Stimulated activated CD8-positive, alpha-beta memory T cell treated with anti-CD3 and anti-CD28 coated beads, Interleukin-2, amount 100 ng/mL, for 48 hours (primary cell): ENCODE data around the gene GTPBP1.

Experiments
- DNase-seq, 2 donors: peaks; one replicate each; pipeline ENCODE4 v3.0.0-alpha.2; 2020; ENCODE audit warnings: low read depth in 2 of 2

The GTPBP1 gene

DNA sequence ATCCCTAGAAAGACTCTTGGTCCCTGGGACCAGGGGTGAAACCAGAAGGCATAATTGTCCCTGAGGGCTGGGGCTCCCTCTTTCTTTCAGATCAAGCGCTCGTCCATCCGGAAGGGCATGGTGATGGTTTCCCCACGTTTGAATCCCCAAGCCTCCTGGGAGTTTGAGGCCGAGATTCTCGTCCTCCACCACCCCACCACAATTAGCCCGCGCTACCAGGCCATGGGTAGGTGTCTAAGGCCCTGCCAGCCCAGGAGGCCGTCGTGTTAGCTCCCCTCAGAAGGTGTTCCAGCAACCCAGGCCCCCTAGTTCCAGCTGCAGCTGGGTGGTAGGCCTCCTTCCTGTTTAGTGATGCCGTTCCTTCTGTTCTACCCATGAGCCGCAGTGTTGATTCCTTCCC lies 21.4 kb downstream of the GTPBP1 start:
- no peak for DNase-seq

DNA sequence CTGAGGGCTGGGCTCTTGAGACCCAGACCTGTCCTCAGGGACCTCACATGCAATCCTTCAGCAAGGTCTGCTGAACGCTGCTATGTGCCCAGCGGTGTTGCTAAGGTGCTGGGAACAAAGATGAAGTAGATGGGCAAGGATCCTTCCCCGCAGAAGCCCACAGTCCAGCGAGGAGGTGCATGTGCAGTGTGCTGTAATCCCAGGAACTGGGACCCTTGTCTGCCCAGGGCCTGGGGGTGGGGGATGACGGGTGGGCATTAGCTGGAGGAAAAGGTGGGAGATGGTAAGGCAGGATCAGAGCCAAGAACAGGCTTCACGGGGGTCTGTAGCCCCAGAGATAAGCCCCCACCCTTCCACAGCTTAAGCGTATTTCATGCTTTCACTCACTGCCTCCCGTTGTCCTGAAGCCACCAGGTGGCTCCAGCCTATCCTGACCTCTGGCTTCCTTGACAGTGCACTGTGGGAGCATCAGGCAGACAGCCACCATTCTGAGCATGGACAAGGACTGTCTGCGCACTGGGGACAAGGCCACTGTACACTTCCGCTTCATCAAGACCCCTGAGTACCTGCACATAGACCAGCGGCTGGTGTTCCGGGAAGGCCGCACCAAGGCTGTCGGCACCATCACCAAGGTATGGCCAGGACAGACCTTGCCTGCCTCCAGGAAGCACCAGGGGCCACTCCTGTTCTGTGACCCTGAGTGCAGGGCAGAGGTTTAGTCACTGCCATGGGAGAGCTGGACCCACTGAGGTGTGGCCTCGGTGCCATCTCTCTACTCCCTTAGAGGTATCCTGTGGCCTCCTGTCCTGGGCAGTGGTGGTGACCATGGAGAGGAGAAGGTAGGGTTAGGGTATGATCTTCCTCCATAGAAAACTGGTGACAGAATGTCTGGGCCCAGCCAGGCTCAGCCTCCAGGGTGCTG lies 22.0 kb downstream of the GTPBP1 start:
- no peak for DNase-seq

DNA sequence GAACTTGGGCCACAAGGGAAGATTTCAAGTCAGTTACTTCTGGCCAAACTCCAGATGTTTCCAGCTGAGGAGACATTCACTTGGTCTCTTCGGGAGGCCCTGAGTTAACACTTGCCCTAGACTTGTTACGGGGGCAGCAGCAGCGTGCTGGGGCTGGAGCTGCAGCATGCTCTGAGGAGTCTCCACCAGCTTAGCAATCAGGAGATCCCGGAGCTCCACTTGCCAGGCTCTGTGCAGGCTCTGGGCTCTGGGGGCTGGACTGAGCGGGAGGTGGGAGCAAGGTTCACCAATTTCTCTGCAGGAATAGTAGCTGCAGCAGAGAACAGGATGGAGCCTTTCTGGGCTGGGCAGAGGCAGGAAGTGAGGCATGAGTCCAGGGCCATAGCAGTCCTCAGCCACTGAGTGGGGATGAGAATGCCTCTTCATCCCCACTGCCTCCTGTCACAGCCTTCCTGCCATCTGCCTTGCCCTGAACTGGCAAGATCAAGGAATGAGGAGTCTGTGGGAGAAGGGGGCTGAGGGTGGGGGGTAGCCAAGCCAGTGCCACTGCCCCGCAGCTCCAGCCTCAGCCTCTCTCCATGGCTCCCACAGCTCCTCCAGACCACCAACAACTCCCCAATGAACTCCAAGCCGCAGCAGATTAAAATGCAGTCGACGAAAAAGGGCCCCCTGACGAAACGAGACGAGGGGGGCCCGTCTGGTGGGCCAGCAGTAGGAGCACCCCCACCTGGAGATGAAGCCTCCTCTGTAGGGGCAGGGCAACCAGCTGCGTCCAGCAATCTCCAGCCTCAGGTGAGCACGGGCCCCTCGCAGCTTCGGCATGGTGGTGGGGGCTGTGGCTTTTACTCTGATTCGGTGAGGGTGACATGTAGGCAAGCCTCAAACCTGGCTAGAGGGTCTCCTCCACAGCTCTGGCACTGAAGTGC lies 23.4 kb downstream of the GTPBP1 start:
- DNase-seq: no peak

DNA sequence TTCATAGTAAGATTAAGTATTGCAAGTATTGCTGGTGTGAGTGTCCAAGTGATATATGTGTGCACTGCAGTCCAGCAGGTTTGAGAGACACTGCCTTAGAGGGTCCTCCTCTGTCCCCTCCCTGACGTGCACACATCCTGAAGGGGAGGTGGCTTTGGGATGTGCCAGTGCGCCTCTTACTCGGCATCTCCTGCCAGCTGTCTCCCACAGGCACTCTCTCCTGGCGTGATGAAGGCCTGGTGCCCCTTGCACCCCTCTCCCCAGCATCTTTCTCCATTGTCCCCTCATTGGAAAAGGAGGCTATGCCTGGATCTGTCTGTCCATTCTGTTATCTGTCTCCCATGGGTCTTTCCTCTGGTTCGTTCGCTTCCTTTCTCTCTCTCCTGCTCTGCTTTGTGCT lies 24.2 kb downstream of the GTPBP1 start:
- no peak for DNase-seq

DNA sequence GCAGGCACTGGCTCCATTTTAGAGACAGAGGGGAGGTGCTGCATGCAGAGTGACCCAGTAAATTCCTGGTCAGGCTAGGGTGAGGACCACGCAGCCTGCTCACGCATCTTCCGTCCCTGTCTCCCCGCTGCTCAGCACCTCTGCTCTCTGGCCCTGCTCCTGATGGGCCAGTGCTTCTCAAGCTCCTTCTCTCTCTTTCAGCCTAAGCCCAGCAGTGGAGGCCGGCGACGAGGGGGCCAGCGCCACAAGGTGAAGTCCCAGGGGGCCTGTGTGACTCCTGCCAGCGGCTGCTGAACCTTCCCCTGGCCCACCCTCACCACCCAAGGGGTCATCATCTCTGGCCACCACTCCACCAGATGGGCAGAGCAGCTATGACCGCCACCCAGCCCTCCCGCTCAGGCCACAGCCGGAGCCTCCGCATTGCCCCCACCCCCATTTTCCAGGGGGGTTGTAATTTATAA lies 24.7 kb downstream of the GTPBP1 start:
- no peak for DNase-seq

DNA sequence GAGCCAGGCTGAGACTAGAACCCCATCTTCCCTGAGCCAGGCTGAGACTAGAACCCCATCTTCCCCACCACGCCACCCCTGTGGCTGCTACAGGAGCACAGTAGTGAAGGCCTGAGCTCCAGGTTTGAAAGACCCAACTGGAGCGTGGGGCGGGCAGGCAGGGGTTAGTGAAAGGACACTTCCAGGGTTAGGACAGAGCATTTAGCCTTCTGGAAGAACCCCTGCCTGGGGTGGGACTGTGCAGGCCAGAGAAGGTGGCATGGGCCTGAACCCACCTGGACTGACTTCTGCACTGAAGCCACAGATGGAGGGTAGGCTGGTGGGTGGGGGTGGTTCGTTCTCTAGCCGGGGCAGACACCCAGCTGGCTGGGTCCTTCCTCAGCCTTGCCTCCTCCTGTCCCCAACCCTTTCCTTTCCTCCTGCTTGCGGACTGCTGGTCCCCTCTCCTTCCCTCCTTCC lies 26.0 kb downstream of the GTPBP1 start:
- no peak for DNase-seq

DNA sequence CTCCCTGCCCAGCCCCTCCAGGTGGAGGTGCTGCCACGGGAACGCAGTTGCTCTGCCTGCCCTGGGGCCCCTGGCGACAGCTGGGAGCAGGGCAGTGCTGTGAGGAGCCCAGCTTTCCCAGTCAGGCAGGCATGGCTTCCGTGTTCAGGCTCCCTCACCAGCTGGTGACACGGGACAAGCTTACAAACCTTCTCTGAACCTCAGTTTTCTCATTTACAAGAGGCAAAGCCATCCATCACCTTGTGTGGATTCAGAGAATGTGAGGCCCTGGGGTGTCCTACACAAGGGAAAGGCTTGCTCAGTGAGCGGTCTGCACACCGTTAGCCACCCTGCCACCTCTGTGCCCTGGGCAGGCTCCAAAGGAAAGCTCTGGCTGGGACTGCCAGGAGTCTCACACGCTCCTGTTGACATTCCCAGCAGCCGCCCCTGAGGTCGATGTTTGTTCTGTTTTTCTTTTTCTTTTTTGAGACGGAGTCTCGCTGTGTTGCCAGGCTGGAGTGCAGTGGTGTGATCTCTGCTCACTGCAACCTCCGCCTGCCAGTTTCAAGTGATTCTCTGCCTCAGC lies 26.6 kb downstream of the GTPBP1 start:
- DNase-seq: no peak

DNA sequence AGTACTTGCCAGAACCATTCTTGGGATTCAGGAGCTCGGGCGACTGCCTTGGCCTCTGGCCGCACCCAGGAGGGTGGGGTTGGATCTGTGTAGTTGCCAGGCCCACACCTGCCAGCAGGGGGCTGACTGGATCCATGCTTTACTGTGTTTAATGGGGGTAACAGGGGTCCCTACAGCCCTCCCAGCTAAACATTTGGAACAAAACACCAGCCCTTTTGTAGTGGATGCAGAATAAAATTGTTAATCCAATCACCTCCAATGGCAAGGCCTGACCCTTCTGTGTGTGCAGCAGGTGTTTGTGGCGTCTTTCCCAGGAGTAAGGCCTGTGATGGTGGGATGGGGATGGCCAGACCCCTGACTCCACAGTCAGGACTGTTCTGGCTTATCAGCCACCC lies 27.6 kb downstream of the GTPBP1 start:
- peak in 1 of 2 donors; percentile 39 for DNase-seq

DNA sequence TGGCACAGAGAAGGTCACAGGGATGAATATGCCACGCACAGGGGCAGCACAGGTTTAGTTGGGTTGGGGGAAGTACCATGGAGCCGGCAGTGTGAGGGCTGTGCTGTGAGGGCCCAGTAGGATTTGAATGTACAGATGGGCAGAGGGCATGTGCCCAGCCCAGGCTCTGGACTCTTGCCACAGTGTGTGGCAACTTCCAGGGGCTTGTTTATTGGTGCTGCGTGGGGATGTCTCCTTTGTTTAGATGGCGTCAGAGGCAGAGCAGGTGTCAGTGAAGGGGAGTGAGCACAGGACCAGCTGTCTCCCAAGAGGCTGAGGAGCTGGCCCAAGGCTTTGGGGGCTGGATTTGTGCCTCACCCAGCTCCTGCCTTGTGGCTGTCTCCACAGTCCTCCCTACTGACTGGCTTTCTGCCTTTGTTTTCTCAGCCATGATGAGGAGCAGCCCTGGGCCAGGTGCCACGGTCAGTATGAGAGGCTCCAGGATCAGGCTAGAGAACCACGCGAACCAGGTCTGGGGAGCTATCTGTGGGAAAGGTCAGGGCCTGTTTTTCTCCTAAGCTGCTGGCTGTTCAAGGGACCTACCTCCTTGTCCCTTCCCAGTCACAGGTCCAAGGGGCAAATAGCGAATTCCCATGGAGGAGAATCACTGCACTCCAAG lies 28.1 kb downstream of the GTPBP1 start:
- no peak for DNase-seq

DNA sequence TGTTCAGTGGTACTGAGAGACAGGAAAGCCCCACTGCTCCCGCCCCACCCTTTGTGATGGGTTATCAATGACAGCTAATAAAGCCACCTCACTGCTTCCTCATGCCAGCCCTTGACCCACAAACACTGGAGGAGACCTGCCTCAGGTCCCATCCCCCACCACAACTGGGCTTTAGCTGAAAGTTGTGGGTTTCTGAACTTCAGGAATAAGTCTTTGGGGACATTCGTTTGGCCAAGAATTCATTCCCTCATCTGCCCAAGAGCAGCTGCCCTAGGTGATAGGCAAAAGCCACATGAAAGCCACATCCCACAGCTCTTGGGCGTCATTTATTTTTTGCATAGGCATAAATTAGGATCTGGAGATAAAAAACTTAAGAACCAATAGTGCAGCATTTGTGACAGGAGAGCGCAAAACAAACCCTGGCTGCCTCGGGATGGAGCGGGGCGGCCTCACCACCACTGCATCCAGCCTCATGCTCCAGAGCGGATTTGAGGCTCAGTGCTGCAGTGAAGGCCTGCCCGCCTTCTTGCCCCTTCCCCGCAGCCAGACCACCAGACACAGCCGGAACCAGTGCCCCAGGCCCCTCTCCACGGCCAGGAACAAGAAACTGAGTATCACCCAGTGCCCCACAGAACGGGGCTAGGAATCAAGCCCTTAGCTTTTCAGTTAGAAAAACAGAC lies 28.8 kb downstream of the GTPBP1 start:
- no peak for DNase-seq

DNA sequence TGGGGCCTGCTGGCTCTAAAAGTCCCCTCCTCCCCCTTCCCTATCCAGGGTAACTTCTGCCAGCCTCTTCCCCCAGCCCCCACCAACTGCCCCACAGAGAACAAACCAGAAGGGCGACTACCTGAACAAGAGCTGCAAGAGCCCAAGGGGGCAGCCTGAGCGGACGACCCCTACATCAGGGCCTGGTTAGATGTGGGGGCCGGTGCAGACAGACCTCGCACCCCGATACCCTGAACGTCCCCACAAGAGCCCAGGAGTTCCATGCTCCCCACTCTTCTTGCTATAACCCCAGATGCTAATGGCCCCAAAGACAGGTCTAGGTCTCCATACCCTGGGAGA lies 29.4 kb downstream of the GTPBP1 start:
- DNase-seq: no peak

DNA sequence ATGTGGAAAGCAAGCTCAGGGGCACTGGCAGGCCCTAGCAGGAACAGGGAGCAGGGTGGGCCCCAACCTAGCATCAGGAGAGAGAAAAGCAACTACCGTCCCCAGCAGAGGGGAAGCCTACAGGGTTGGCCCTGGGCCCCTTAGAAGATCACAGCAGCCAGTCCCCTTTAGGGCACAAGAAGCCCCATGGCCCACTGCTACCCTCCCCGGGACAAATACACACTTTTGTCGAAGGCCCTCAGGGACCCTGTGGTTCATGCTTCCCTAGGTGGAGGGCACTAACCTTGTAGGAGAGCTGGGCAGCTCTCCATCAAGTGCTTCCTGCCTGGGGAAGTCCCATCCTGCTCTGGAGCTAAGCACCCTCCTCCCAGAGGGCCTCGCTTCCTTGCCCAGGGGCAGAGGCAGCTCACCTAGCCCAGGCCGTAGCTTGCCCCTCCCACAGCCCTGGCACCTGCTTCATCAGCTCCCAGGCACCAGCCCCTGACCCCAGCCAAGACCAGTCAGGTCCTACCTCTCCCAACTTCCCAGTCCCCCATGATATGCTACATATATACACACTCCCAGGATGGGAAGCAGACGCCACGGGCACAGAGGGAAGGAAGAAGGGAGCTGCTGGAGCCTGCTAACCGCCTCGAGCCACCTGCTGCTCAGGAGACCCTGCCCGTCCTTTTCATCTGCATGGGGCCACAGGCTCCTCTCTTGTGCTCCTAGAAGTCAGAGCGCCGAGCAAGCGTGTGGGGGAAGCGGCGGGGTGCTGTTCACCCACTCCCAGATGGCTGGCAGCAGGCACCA lies 29.9 kb downstream of the GTPBP1 start:
- DNase-seq: no peak

DNA sequence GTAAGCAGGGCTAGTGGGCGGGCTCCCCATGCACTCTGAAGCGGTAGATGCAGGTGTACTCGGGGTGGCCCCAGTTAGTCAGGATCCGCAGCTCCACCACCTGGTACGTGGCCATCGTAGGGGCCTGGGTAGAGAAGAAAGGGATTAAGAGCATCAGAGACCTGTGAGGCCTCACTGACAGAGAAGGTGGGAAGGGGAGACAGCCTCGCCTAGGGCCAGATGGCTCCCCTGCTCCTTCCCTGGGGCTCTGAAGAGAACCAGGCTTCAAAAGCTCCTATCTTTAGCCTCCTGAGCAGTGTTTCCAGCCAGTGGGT lies 30.5 kb downstream of the GTPBP1 start:
- no peak for DNase-seq

DNA sequence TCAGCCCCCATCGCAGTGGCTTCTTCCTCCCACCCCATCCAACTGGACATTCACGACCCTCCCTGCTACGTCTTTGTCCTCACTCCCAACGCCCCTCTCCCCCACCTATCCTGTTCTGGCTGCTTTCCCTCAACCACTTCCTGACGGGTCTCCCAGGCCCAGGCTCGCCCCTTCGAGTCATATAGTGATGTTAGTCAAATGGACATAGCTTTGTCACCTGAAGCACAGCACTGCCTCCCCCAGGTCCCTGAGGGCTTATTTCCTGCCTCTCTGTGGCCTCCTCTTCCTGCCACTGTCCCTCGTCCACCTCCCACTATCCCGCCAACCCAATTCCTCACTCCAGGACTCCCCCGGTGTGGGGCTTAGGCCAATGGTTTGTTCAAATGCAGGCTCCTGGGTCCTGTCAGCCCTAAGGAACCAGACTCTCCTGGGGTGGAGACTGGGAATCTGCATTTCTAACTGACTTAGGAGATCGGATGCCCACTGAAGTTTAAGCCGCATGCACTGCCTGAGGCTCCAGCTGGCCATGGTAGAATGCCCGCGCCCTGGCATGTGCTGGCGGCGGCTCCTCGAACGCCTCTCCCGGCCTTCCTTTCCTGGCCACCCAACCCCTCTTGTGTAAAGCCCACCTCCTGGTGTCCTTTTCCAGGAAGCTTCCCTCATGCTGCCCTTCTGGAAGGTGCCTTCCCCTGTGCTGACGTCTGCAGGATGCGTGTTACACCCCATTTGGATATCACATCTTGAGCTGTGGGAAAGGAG lies 31.7 kb downstream of the GTPBP1 start:
- DNase-seq: no peak

DNA sequence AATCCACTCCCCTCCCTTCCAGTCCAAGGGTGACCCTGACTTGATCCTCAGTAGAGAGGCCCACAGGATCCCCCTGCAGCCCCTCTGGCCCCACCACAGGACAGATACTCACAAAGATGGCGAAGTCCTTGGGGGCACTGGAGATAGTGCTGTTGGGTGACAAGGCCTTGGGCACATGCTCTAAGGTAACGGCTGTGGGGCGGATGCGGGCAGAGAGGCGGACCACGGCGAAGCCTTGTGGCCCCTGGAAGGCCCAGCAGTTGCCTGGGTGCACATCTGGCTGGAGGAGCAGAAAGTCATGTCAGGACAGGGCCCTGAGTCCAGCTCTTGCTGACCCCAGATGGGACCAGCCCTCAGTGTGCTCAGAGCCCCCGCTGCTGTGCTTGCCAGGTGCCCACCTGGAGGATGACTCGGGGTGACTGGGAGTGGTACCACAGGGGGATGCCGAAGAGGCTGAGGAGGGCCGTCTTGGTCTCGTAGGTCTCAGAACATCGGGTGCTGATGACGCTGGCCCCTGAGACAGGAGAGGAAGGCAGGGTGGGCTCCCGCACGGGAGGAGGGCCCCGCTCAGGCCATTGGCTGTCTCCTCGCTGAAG lies 32.8 kb downstream of the GTPBP1 start:
- DNase-seq: no peak

DNA sequence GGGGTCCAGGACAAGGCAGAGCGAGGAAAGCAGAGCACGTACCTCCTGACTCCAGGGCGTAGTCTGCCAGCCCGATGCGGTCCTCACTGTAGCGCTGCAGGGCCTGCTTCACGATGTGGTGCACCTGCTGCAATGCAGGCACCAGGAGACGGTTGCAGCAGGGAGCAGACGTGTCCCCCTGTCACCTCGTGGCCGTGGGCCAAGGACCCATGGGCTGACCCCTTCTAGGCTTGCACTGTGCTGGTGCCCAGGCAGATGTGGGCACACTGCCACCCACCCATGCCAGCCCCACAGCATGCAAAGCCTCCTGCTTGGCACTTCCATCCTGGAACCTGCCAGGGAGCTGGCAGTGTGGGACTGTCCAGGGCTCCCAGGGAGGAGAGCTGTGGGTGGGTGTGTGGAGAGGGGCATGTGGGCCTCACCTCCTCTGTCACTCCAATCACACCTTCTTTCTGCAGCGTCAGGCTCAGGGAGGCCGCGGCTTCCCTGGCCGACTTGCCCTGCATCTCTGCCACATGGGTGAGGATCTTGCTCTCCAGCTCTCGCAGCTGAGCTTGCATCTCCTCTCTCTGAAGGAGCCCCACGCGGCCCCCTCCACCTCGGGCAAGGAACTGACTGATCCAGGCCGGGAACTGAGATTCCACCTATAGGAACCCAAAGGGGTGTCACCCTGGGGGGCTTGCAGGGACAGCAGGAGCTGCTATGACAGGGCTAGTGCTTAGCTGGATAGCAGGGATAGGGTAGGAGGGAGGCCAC lies 33.7 kb downstream of the GTPBP1 start:
- DNase-seq: no peak

DNA sequence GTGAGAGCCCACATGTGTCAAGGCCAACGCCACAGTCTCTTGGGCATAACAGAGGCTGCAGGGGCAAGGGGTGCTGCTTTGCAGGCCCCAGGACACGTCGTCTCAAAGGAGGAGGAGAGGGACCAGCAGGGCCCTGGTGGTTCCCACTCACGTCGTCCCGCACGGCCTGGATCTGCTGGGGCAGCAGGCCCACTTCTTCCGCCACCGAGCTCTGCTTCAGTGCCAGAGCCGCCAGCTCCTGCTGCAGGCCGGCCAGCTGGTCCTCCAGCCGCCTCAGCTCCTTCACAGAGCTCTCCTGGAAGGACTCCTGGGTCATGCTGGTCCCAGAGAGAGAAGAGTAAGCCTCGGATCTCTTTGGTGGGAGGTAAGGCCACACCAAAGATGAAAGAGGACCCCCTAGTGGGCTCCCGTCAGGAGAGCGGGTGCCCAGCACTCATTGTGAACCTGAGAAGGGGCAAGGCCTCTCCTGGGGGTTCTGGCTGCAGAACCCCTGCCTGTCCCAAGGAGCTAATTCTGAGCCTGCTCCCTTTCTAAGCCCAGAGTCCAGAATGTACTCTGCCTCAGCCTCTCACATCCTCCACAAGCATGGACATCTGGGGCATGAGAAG lies 34.5 kb downstream of the GTPBP1 start:
- no peak for DNase-seq

DNA sequence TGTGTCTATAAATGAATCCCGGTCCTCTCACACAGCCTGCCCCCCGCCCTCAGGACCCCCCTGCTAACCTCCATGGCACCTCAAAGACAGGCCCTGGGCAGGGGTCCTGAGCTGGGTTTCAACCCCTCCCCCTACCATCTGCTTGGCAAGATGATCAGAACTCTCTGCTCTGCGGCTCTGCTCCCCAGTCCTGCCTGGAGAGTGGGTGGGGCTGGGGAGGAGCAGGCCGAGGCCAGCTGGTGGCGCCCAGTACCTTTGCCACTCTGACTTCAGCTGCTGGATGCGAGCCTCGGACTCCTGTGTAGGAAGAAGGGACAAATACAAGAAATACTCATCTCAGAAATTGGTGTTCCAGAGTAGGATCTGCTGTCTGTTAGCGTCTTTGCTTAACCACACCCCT lies 35.0 kb downstream of the GTPBP1 start:
- no peak for DNase-seq
